Ramos (cell line): ENCODE results near the gene ZIC3.
"Not testable (repeated sequence)": the region's sequence is repeated elsewhere in the genome, so short reads cannot be mapped to it uniquely, and the experiment has no call there.

Experiments used
- in situ Hi-C: fragments of 300-500 bp; cut with MboI; formaldehyde crosslinking; loops from one replicate; pipeline ENCODE4 v1.14.3; 2022; ENCODE audit warnings: low sequenced_read_pairs; ENCODE audit not compliant: unreplicated experiment

ZIC3 gene

GRCh38 chrX:137565921-137566745, at the start of gene ZIC3:
ZIC3 (plus strand) TSS chrX:137566127; CDS start chrX:137566692, 565 bp downstream.
- in situ Hi-C loops = no loop called here

GRCh38 chrX:137519459-137519858, 46.5 kb upstream of the ZIC3 start:
- in situ Hi-C loops = no loop called here

GRCh38 chrX:137545711-137546651, 19.9 kb upstream of the ZIC3 start:
- in situ Hi-C loops = no loop called here

- in situ Hi-C loops = no loop called here
Measured at GRCh38 chrX:137547291-137547690, 18.6 kb upstream of the ZIC3 start.

- in situ Hi-C loops = no loop called here
Measured at GRCh38 chrX:137548261-137548660, 17.7 kb upstream of the ZIC3 start.

- in situ Hi-C loops = no loop called here
Measured at GRCh38 chrX:137549073-137549472, 16.9 kb upstream of the ZIC3 start.

GRCh38 chrX:137549851-137550664, 15.9 kb upstream of the ZIC3 start:
- in situ Hi-C loops = no loop called here

- in situ Hi-C loops = no loop called here
Measured at GRCh38 chrX:137550665-137551261, 15.2 kb upstream of the ZIC3 start.

GRCh38 chrX:137552098-137552497, 13.8 kb upstream of the ZIC3 start:
- in situ Hi-C loops = not testable (repeated sequence)

GRCh38 chrX:137562096-137562495, 3.8 kb upstream of the ZIC3 start:
- in situ Hi-C loops = no loop called here

- in situ Hi-C loops = no loop called here
Measured at GRCh38 chrX:137563681-137564651, 2.0 kb upstream of the ZIC3 start.

GRCh38 chrX:137565318-137565904, 516 bp upstream of the ZIC3 start:
- in situ Hi-C loops = no loop called here

- in situ Hi-C loops = no loop called here
Measured at GRCh38 chrX:137566746-137567679, 1.1 kb downstream of the ZIC3 start.

GRCh38 chrX:137567682-137568232, 1.8 kb downstream of the ZIC3 start:
- in situ Hi-C loops = no loop called here

- in situ Hi-C loops = no loop called here
Measured at GRCh38 chrX:137568741-137569469, 3.0 kb downstream of the ZIC3 start.

GRCh38 chrX:137569470-137569891, 3.6 kb downstream of the ZIC3 start:
- in situ Hi-C loops = no loop called here
